ENCODE data around the gene FKBP6.
"Not testable (repeated sequence)": the region's sequence is repeated elsewhere in the genome, so short reads cannot be mapped to it uniquely, and the experiment has no call there.

DNA sequence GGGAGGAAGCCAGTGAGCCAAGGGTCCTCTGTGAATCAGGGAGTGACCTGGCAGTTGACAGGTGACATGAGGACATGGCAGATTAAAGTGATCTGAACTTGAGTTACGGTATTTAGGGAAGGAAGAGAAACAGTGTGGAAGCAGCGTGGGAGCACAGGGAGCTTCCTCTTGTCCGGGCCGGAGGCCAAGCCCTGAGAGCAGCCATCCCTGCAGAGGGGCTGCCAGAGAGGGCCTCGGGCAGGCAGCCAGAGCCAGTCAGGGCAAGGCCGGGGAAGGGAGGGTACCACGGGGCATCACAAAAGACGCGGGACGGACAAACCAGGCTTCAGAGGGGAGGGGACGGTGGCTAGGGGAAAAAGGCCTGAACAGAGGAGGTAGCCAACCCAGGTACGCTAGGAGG lies 28.1 kb upstream of the FKBP6 start:
- TF ChIP-seq, protein P1, sequence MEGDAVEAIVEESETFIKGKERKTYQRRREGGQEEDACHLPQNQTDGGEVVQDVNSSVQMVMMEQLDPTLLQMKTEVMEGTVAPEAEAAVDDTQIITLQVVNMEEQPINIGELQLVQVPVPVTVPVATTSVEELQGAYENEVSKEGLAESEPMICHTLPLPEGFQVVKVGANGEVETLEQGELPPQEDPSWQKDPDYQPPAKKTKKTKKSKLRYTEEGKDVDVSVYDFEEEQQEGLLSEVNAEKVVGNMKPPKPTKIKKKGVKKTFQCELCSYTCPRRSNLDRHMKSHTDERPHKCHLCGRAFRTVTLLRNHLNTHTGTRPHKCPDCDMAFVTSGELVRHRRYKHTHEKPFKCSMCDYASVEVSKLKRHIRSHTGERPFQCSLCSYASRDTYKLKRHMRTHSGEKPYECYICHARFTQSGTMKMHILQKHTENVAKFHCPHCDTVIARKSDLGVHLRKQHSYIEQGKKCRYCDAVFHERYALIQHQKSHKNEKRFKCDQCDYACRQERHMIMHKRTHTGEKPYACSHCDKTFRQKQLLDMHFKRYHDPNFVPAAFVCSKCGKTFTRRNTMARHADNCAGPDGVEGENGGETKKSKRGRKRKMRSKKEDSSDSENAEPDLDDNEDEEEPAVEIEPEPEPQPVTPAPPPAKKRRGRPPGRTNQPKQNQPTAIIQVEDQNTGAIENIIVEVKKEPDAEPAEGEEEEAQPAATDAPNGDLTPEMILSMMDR (IDR thresholded peaks at IDR 0.05; ENCODE audit: poor library complexity, severe bottlenecking), result not testable (repeated sequence)
- TF ChIP-seq EZH2 (IDR thresholded peaks at IDR 0.05; ENCODE audit: borderline replicate concordance, insufficient read depth, low read length, poor library complexity, severe bottlenecking); POLR2AphosphoS5 (IDR thresholded peaks at IDR 0.05): not testable (repeated sequence)

Data from neural cell (in vitro differentiated cells).